Rectal smooth muscle tissue (tissue), 1 donor: Measurements from ENCODE around the gene TAF9B.
"Not testable (repeated sequence)": the region's sequence is repeated elsewhere in the genome, so short reads cannot be mapped to it uniquely, and the experiment has no call there.

Experiments used
- H3K27ac ChIP-seq: one replicate; pipeline ENCODE4 v1.7.0; 2013; ENCODE audit warnings: low read depth, low read length, inconsistent platforms
- H3K27me3 ChIP-seq: one replicate; pipeline ENCODE4 v1.7.0; 2013; ENCODE audit warnings: low read length; ENCODE audit not compliant: control insufficient read depth, insufficient read depth
- H3K36me3 ChIP-seq: one replicate; pipeline ENCODE4 v1.7.0; 2013; ENCODE audit warnings: low read length; ENCODE audit not compliant: control insufficient read depth, insufficient read depth
- H3K4me1 ChIP-seq: one replicate; pipeline ENCODE4 v1.7.0; 2013; ENCODE audit warnings: low read length; ENCODE audit not compliant: control insufficient read depth, insufficient read depth
- H3K4me3 ChIP-seq: one replicate; pipeline ENCODE4 v1.7.0; 2013; ENCODE audit warnings: low read length
- H3K9ac ChIP-seq: one replicate; pipeline ENCODE4 v1.7.0; 2013; ENCODE audit warnings: low read length

Gene TAF9B

GRCh38 chrX:78106651-78106986 lies 32.8 kb downstream of the TAF9B start:
- H3K27me3 ChIP-seq, result no peaks in the 10 kb centered on the region
- H3K27ac ChIP-seq, result no peak overlapping the region
- no peaks in the 10 kb centered on the region for H3K36me3 ChIP-seq
- H3K4me1 ChIP-seq, result peaks cover 2% of the 10 kb centered on the region
- peak overlapping the region; percentile 38 for H3K4me3 ChIP-seq
- no peak overlapping the region for H3K9ac ChIP-seq

DNA sequence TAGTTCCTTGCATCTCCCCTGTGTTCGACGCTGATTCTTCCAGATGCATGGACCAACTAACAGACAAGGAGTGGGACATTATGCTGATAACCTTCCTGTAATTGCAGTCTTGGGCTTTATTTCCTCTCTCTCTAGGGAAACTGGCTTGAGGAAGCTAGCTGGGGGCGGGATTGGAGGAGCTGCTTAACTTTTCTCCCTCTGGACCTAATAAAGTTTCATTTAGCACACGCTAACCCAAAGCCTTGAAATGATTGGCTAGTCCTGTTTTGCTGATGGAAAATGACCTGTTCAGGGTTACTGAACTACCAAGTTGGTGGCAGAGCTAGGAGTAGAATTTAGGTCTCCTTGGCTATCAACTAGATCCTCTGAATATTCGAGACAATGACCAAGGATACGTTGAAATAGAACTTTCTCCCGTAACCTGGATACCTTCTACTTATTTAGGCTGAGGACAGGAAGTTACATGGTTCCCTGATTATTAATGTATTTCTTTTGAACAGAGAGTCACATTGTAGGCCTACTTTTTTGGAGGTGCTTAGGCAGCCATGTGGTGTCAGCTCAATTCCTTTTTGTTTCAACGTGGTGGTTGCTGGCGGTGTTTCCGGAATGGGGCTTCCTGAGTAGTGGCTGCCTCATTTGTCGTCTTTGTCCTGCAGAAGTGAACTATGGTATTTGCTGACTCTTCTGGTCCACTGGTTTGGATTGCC lies 33.4 kb downstream of the TAF9B start:
- H3K27ac ChIP-seq, result no peak overlapping the region
- peaks cover 2% of the 10 kb centered on the region for H3K4me1 ChIP-seq
- H3K4me3 ChIP-seq, result peak overlapping the region; percentile 38
- H3K9ac ChIP-seq, result no peak overlapping the region
- H3K27me3 ChIP-seq, result no peaks in the 10 kb centered on the region
- no peaks in the 10 kb centered on the region for H3K36me3 ChIP-seq

GRCh38 chrX:78104447-78105176 lies 34.8 kb downstream of the TAF9B start:
- Histone ChIP-seq H3K9ac (peak overlapping the region; percentile 94), H3K4me1 (peaks cover 2% of the 10 kb centered on the region), H3K27me3 (no peaks in the 10 kb centered on the region), H3K4me3 (peak overlapping the region; percentile 88), H3K27ac (peak overlapping the region; percentile 94), H3K36me3 (no peaks in the 10 kb centered on the region)

GRCh38 chrX:78103623-78104446 lies 35.6 kb downstream of the TAF9B start, which contains the start of gene PGK1:
TSS of gene PGK1 (plus strand) at chrX:78104248. CDS start at chrX:78104341, 93 bp downstream.
- Histone ChIP-seq H3K27ac (peak within 1 kb of the TSS; percentile 94), H3K4me3 (peak within 1 kb of the TSS; percentile 88), H3K9ac (peak within 1 kb of the TSS; percentile 94), H3K4me1 (peaks cover 2% of the 10 kb centered on the region), H3K27me3 (no peaks in the 10 kb centered on the region), H3K36me3 (no peaks in the 10 kb centered on the region)

DNA sequence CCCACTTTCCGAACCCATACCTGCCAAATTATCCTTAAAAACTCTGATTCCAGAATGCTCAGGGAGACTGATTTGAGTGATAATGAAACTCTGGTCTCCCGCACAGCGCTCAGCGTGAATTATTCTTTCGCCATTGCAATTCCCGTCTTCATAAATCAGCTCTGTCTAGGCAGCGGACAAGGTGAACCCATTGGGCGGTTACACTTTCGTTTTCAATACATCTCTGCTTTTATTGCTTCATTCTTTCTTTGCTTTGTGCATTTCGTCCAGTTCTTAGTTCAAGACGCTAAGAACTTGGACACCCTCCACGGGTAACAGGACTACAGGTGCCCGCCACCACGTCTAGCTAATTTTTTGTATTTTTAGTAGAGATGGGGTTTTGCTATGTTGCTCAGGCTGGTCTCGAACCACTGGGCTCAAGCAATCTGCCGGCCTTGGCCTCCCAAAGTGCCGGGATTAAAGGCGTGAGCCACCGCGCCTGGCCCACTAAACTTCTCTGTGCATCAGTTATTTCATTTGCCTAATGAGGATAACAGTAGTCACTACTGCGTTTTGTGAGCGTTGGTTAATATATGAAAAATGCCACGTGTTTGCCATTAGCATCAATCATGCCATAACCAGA lies 36.3 kb downstream of the TAF9B start:
- peak overlapping the region; percentile 94 for H3K27ac ChIP-seq
- H3K4me3 ChIP-seq, result peak overlapping the region; percentile 52
- H3K36me3 ChIP-seq, result no peaks in the 10 kb centered on the region
- peak overlapping the region; percentile 33 for H3K9ac ChIP-seq
- no peaks in the 10 kb centered on the region for H3K27me3 ChIP-seq
- peaks cover under 1% of the 10 kb centered on the region for H3K4me1 ChIP-seq

- Histone ChIP-seq H3K27ac (no peak overlapping the region), H3K36me3 (no peaks in the 10 kb centered on the region), H3K4me1 (no peaks in the 10 kb centered on the region), H3K27me3 (no peaks in the 10 kb centered on the region), H3K4me3 (no peak overlapping the region), H3K9ac (no peak overlapping the region)
These were observed 37.4 kb downstream of the TAF9B start for GRCh38 chrX:78102091-78102490.

DNA sequence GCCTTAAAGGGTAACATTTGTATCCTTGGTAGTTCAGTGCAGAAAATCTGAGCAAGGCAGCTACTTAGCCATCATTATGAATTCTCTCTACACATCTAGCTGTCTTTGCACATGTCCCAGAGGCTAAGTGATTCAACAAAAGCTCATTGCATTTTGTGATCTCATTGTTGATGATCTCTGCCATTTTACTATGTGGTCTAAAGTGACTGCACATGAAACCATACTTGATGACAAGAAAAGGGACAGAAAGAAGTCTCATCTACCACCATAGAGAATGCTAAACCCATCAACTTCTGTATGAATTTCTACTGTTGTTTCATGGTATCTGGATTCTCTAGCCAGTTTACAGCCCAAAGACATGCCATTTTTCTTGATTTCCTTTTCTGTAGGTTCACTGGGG lies 41.3 kb downstream of the TAF9B start:
- Histone ChIP-seq H3K27ac (no peak overlapping the region), H3K27me3 (no peaks in the 10 kb centered on the region), H3K9ac (no peak overlapping the region), H3K4me1 (no peaks in the 10 kb centered on the region), H3K36me3 (no peaks in the 10 kb centered on the region), H3K4me3 (no peak overlapping the region)

DNA sequence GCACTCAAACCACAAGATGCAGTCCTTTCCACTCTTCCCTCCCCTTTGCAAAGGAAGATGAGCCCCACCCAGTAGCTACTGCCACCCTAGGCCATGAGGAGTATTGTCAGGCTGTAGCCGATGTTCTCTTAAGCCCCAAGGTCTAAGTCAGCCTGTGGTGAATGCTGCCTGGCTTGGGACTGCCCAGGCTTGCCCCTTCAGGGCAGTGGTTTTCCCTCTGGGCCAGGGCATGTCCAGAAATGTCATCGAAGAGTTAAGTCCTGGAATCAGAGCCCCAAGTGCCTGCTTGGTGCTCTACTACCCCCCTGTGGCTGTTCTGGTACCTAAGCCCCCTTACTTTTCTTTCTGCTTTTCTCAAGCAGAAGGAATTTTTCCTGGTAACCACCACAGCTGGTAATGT lies 47.2 kb downstream of the TAF9B start:
- Histone ChIP-seq H3K27ac (no peak overlapping the region), H3K9ac (no peak overlapping the region), H3K27me3 (no peaks in the 10 kb centered on the region), H3K4me3 (no peak overlapping the region), H3K4me1 (no peaks in the 10 kb centered on the region), H3K36me3 (no peaks in the 10 kb centered on the region)

DNA sequence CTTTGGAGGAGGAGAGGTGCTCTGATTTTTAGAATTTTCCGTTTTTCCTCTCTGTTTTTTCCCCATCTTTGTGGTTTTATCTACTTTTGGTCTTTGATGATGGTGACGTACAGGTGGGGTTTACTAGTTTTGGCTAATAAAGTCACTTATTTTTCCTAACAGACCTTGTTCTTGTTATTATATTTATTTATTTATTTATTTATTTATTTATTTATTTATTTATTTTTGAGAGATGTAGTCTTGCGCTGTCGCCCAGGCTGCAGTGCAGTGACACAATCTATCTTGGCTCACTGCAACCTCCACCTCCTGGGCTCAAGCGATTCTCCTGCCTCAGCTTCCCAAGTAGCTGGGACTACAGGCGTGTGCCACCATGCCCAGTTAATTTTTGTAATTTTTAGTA lies 58.0 kb downstream of the TAF9B start:
- H3K27me3 ChIP-seq, H3K36me3 ChIP-seq, H3K4me3 ChIP-seq, H3K27ac ChIP-seq, H3K9ac ChIP-seq, H3K4me1 ChIP-seq: not testable (repeated sequence)
